Hepatocyte (in vitro differentiated cells): ENCODE data around the gene KRT14. TPM values are rescaled to one million over a fixed set of nuclear protein-coding genes. Genes with fewer than 3 reads are reported as not detected.

Experiments used
- DNase-seq: peaks from one replicate; pipeline ENCODE4 v3.0.0-alpha.2; 2016; ENCODE audit warnings: low spot score
- H2AFZ ChIP-seq: fragments of 200-600 bp; sonication (generic); 2 replicates; pipeline ENCODE4 v1.6.0; 2016; ENCODE audit warnings: antibody characterized with exemption, mild to moderate bottlenecking
- H3K27ac ChIP-seq: fragments of 200-600 bp; sonication (generic); 2 replicates; pipeline ENCODE4 v1.5.1; 2016; ENCODE audit warnings: mild to moderate bottlenecking
- H3K27me3 ChIP-seq: fragments of 200-600 bp; sonication (generic); 2 replicates; pipeline ENCODE4 v1.6.1; 2016
- H3K36me3 ChIP-seq: fragments of 200-600 bp; sonication (generic); replicated peaks from 2 replicates; pipeline ENCODE4 v1.5.1; 2016; ENCODE audit warnings: low read depth; ENCODE audit not compliant: insufficient read depth
- H3K4me1 ChIP-seq: fragments of 200-600 bp; sonication (generic); 2 replicates; pipeline ENCODE4 v1.5.1; 2016; ENCODE audit warnings: mild to moderate bottlenecking, moderate library complexity; ENCODE audit not compliant: insufficient read depth
- H3K4me2 ChIP-seq: fragments of 200-600 bp; sonication (generic); 2 replicates; pipeline ENCODE4 v1.6.0; 2016
- H3K4me3 ChIP-seq: fragments of 200-600 bp; sonication (generic); 2 replicates; pipeline ENCODE4 v1.5.1; 2016; ENCODE audit warnings: mild to moderate bottlenecking
- H3K79me2 ChIP-seq: fragments of 200-600 bp; sonication (generic); 2 replicates; pipeline ENCODE4 v1.6.0; 2017; ENCODE audit warnings: mild to moderate bottlenecking
- H3K9me2 ChIP-seq: fragments of 200-600 bp; sonication (generic); replicated peaks from 2 replicates; pipeline ENCODE4 v1.6.0; 2017; ENCODE audit warnings: mild to moderate bottlenecking; ENCODE audit not compliant: insufficient read depth
- H3K9me3 ChIP-seq: fragments of 200-600 bp; sonication (generic); 2 replicates; pipeline ENCODE4 v1.5.1; 2016; ENCODE audit warnings: low read depth, mild to moderate bottlenecking
- H4K20me1 ChIP-seq: fragments of 200-600 bp; sonication (generic); 2 replicates; pipeline ENCODE4 v1.6.0; 2016; ENCODE audit warnings: mild to moderate bottlenecking; ENCODE audit not compliant: insufficient read depth, poor library complexity, severe bottlenecking
- EZH2 ChIP-seq: fragments of 200-600 bp; sonication (generic); IDR thresholded peaks from 2 replicates; pipeline ENCODE4 v1.6.1; 2016; ENCODE audit warnings: antibody characterized with exemption, mild to moderate bottlenecking, borderline replicate concordance
- EZH2phosphoT487 ChIP-seq: fragments of 200-600 bp; sonication (generic); IDR thresholded peaks from one replicate; pipeline ENCODE4 v1.6.1; 2018; ENCODE audit warnings: antibody characterized with exemption, mild to moderate bottlenecking, low read depth, moderate library complexity; ENCODE audit not compliant: unreplicated experiment, severe bottlenecking
- whole genome bisulfite sequencing: methylation state at CpG from one replicate; pipeline ENCODE4 v1.1.6; 2016; ENCODE audit warnings: low lambda C conversion rate; ENCODE audit errors: missing lambda C conversion rate; 5-methylcytosine and 5-hydroxymethylcytosine counted together
- polyA plus RNA-seq: library from polyadenylated mRNA; unstranded; fragments of >200 nt; fragmentation: Nextera tagmentation; extraction: Ambion mirVana; gene quantifications from 2 replicates; pipeline ENCODE4 v1.2.1, GENCODE V29; 2016
- total RNA-seq: library from RNA; depleted of rRNA; stranded (reverse); fragments of >200 nt; gene quantifications from 2 replicates; pipeline ENCODE4 v1.2.3, GENCODE V29; 2014
- TF ChIP-seq, protein P1 (sequence below): fragments of 200-600 bp; sonication (generic); IDR thresholded peaks from 2 replicates; pipeline ENCODE4 v1.5.1; 2016; ENCODE audit warnings: antibody characterized with exemption, mild to moderate bottlenecking; ENCODE audit not compliant: poor library complexity

The KRT14 gene
- total and polyA plus RNA-seq, 2 experiments from 2014 or later = 0.33 to 1.9 TPM

DNA sequence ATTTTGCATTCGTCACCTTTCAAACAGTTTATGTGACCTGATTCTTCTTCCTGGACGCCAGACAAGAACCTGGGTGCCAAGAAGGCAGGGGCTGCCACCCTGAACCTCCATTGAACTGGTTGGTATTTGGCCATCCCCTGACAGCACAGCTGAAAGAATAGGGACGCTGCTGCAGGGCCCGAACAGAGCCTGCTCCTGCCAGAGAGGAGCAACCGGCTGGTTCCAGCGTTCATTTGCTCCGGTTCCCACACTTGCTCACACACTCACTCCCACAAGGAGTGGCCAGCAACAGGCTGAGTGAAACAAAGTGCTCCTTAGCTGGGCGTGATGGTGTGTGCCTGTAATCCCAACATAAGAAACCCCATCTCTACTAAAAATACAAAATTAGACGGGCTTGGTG, 29.8 kb downstream of the KRT14 start:
- H3K9me2 ChIP-seq = no peaks in the 10 kb centered on the region
- no peak overlapping the region for H2AFZ ChIP-seq
- no peaks in the 10 kb centered on the region for H3K36me3 ChIP-seq
- no peaks in the 10 kb centered on the region for H3K79me2 ChIP-seq
- H3K4me3 ChIP-seq = no peak overlapping the region
- no peak overlapping the region for H3K27ac ChIP-seq
- no peaks in the 10 kb centered on the region for H3K4me1 ChIP-seq
- WGBS = 86% methylated on average over 9 of the region's 9 CpGs
- no peaks in the 10 kb centered on the region for H3K9me3 ChIP-seq
- no peak for DNase-seq
- H3K27me3 ChIP-seq = no peaks in the 10 kb centered on the region
- H3K4me2 ChIP-seq = no peak overlapping the region
- TF ChIP-seq, protein P1, sequence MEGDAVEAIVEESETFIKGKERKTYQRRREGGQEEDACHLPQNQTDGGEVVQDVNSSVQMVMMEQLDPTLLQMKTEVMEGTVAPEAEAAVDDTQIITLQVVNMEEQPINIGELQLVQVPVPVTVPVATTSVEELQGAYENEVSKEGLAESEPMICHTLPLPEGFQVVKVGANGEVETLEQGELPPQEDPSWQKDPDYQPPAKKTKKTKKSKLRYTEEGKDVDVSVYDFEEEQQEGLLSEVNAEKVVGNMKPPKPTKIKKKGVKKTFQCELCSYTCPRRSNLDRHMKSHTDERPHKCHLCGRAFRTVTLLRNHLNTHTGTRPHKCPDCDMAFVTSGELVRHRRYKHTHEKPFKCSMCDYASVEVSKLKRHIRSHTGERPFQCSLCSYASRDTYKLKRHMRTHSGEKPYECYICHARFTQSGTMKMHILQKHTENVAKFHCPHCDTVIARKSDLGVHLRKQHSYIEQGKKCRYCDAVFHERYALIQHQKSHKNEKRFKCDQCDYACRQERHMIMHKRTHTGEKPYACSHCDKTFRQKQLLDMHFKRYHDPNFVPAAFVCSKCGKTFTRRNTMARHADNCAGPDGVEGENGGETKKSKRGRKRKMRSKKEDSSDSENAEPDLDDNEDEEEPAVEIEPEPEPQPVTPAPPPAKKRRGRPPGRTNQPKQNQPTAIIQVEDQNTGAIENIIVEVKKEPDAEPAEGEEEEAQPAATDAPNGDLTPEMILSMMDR = no peak
- TF ChIP-seq EZH2phosphoT487 (no peak), EZH2 (no peak)
- H4K20me1 ChIP-seq = no peaks in the 10 kb centered on the region

DNA sequence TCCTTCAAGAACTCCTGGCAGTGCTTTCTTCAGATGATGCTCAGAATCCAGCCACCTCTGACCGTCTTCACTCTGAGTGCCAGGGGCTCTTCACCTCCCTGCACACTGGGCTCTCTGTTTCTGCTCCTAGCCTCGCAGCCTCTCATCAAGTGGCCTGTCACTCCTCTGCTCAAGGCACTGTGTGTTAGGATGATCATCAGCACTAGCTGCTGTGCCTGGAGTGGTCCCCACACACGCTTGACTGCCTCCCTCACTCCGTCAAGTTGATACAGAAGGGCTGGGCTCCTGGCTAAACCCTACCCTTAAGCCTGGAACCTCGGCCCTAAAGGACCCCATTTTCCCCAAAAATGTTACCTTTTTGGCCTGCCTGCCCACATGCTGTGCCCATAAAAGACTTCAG, 30.4 kb downstream of the KRT14 start:
- Histone ChIP-seq H3K9me3 (no peaks in the 10 kb centered on the region), H3K79me2 (no peaks in the 10 kb centered on the region), H2AFZ (no peak overlapping the region), H3K27ac (no peak overlapping the region), H4K20me1 (no peaks in the 10 kb centered on the region), H3K4me3 (no peak overlapping the region), H3K36me3 (no peaks in the 10 kb centered on the region), H3K4me2 (no peak overlapping the region), H3K4me1 (no peaks in the 10 kb centered on the region), H3K9me2 (no peaks in the 10 kb centered on the region), H3K27me3 (no peaks in the 10 kb centered on the region)
- TF ChIP-seq EZH2 = no peak
- no peak for TF ChIP-seq EZH2phosphoT487
- TF ChIP-seq, protein P1 = no peak
- DNase-seq = no peak
- WGBS = 80% methylated on average over 5 of the region's 5 CpGs

DNA sequence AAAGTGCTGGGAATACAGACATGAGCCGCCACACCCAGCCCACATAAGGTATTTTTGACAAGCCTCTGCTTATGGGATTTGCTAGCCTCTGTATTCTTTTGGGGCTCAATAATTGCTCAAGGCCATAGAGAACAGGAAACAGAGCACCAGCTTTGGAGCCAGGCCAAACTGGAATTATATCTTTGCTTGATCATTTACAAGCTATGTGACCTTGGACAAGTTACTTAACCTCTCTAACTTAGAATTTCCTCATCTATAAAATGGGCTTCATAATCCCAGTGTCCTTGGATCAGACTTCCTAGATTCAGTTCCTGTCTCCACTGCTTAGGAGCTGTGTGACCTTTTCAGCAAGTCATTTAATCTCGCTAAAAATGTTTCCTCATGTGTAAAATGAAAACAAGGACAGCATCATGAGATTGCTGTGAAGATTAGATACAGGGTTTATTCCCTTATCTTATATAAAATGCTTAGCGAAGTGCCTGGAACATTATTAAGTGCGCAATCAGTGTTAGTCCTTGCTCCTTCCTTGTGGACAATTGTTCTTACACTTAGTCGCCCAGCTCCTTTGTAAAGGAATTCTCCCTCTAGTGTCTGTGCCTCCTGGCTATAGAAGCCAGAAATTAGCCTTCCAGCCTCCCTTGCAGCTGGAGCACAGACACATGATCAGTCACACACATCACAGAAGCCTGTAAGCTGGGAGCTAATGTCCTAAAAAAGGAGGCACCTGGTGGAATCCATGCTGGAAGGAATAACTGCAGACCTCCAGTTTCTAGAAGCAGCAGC, 31.4 kb downstream of the KRT14 start:
- H3K4me2 ChIP-seq = no peak overlapping the region
- 77% methylated on average over 5 of the region's 5 CpGs for WGBS
- TF ChIP-seq EZH2phosphoT487 (no peak), EZH2 (no peak)
- TF ChIP-seq, protein P1 = no peak

More for the DNA sequence above, 31.4 kb downstream of the KRT14 start:
- H3K9me3 ChIP-seq = no peaks in the 10 kb centered on the region
- no peak for DNase-seq
- H3K27me3 ChIP-seq = no peaks in the 10 kb centered on the region
- H3K79me2 ChIP-seq = no peaks in the 10 kb centered on the region
- no peaks in the 10 kb centered on the region for H3K36me3 ChIP-seq
- no peaks in the 10 kb centered on the region for H3K9me2 ChIP-seq
- no peak overlapping the region for H2AFZ ChIP-seq
- H3K4me3 ChIP-seq = no peak overlapping the region
- peaks cover 4% of the 10 kb centered on the region for H3K4me1 ChIP-seq
- H4K20me1 ChIP-seq = no peaks in the 10 kb centered on the region
- H3K27ac ChIP-seq = no peak overlapping the region
